ENCODE measurements around the gene TPBG. TPM values are rescaled to one million over a fixed set of nuclear protein-coding genes. Genes with fewer than 3 reads are reported as not detected.

Gene TPBG
- total and polyA plus RNA-seq, 2 of the 4 experiments (the other 2 are of a cell fraction), result 19.7 to 71.7 TPM

GRCh38 chr6:82367704-82368103, 4.1 kb downstream of the TPBG start:
- no peak overlapping the region for H2AFZ ChIP-seq (replicated peaks; ENCODE audit: low read length, poor library complexity)
- POLR2A ChIA-PET (ENCODE audit: unreplicated experiment), result no interaction called here
- no peak overlapping the region for H4K8ac ChIP-seq (ENCODE audit: low read depth in 2 of 2, low read length in 2 of 2)
- dilution Hi-C loops (cut with HindIII; ENCODE audit: low sequenced_read_pairs, unreplicated experiment), result no loop called here
- no peak overlapping the region for H3K4ac ChIP-seq (ENCODE audit: low read depth, low read length)
- H3K4me2 ChIP-seq (ENCODE audit: low read depth, low read length), result no peak overlapping the region
- peaks cover 6 to 36% of the 10 kb centered on the region in 2 experiments; a peak in 3 of 4 replicates for H3K79me1 ChIP-seq (ENCODE audit: low read depth in 1 of 2, low read length in 2 of 2)
- H2BK20ac ChIP-seq (ENCODE audit: low read depth, low read length), result no peak overlapping the region
- H2BK15ac ChIP-seq (ENCODE audit: low read depth, low read length), result no peak overlapping the region
- H3K4me1 ChIP-seq (ENCODE audit: control insufficient read depth, insufficient read depth, low read length), result peaks cover 15% of the 10 kb centered on the region
- DNase-seq (no peak), ATAC-seq (ENCODE audit: low read depth) (no peak)
- H2BK5ac ChIP-seq (ENCODE audit: low read depth, low read length, poor library complexity, severe bottlenecking), result no peak overlapping the region
- H3K36me3 ChIP-seq (ENCODE audit: control insufficient read depth, insufficient read depth, low read length), result peaks cover 12% of the 10 kb centered on the region
- H3K27me3 ChIP-seq (ENCODE audit: control insufficient read depth, insufficient read depth, low read length), result no peaks in the 10 kb centered on the region
- no peak overlapping the region for H3K14ac ChIP-seq (replicated peaks; ENCODE audit: low read depth, low read length)
- in situ Hi-C loops (cut with MboI; ENCODE audit: low sequenced_read_pairs), result loop anchor here (25.0 kb wide), 1 partner anchor 695 kb away; the partner anchor contains the start of genes DOP1A and UBE3D
- H3K4me3 ChIP-seq (ENCODE audit: insufficient read depth, low read depth, low read length), result no peak overlapping the region
- no peak overlapping the region for H4K91ac ChIP-seq (ENCODE audit: insufficient read depth, low read depth, low read length)
- no peak overlapping the region for H3K23ac ChIP-seq (ENCODE audit: low read depth, low read length)
- H3K9me1 ChIP-seq (ENCODE audit: insufficient read depth, low read length), result peaks cover 16% of the 10 kb centered on the region
- no peak overlapping the region for H2AK5ac ChIP-seq (ENCODE audit: low read depth, low read length)
- H2BK120ac ChIP-seq (ENCODE audit: low read depth, low read length), result no peak overlapping the region
- CTCF ChIA-PET, result no interaction called here
- TF ChIP-seq SMC3 (IDR thresholded peaks at IDR 0.05; ENCODE audit: low read depth, low read length), result no peak
- TF ChIP-seq MAZ (IDR thresholded peaks at IDR 0.05; ENCODE audit: borderline replicate concordance, low read depth, low read length), result no peak
- no peak for TF ChIP-seq RCOR1 (IDR thresholded peaks at IDR 0.05; ENCODE audit: insufficient replicate concordance, low read length)
- no peak for TF ChIP-seq MAFK (IDR thresholded peaks at IDR 0.05; ENCODE audit: low read depth, low read length)
- no peak for TF ChIP-seq CTCF (conservative IDR thresholded peaks at IDR 0.05; ENCODE audit: low read depth, low read length)
- H3K9ac ChIP-seq (ENCODE audit: low read depth, low read length), result no peak overlapping the region
- H4K5ac ChIP-seq (ENCODE audit: low read depth, low read length), result no peak overlapping the region
- intact Hi-C loops (cut with micrococcal nuclease), result loop anchor here (10.0 kb wide), 1 partner anchor 1147 kb away; the partner anchor contains the start of gene PRSS35
- no peak overlapping the region for H3K18ac ChIP-seq (ENCODE audit: low read depth, low read length)
- no peaks in the 10 kb centered on the region for H3K9me3 ChIP-seq (ENCODE audit: control insufficient read depth, insufficient read depth, low read length)
- no TSS peak for BruUV-seq (replicated peaks)
- H3K27ac ChIP-seq (ENCODE audit: insufficient read depth, low read length), result no peak overlapping the region
- no peak overlapping the region for H3K56ac ChIP-seq (ENCODE audit: extremely low read depth, insufficient read depth, low read length)
- peaks cover 22% of the 10 kb centered on the region for H4K20me1 ChIP-seq (ENCODE audit: insufficient read depth, low read length)
- H2AK9ac ChIP-seq (replicated peaks; ENCODE audit: low read depth, low read length, poor library complexity), result no peak overlapping the region
